PC-3 (cell line): ENCODE results near the gene CAPN12.

Experiments
- EZH2 ChIP-seq: fragments of 300-600 bp; sonication (generic); IDR thresholded peaks from one replicate; pipeline ENCODE4 v1.6.1; 2017; ENCODE audit warnings: antibody characterized with exemption, mild to moderate bottlenecking, low read length; ENCODE audit not compliant: unreplicated experiment
- EZH2phosphoT487 ChIP-seq: fragments of 300-600 bp; sonication (generic); IDR thresholded peaks from 2 replicates; pipeline ENCODE4 v1.6.1; 2018; ENCODE audit warnings: mild to moderate bottlenecking, antibody characterized with exemption, low read length, borderline replicate concordance
- TF ChIP-seq, protein P1 (sequence below): fragments of 300-600 bp; sonication (generic); conservative IDR thresholded peaks from 2 replicates; pipeline ENCODE4 v1.5.1; 2017; ENCODE audit warnings: antibody characterized with exemption, low read depth, mild to moderate bottlenecking, low read length

DNA sequence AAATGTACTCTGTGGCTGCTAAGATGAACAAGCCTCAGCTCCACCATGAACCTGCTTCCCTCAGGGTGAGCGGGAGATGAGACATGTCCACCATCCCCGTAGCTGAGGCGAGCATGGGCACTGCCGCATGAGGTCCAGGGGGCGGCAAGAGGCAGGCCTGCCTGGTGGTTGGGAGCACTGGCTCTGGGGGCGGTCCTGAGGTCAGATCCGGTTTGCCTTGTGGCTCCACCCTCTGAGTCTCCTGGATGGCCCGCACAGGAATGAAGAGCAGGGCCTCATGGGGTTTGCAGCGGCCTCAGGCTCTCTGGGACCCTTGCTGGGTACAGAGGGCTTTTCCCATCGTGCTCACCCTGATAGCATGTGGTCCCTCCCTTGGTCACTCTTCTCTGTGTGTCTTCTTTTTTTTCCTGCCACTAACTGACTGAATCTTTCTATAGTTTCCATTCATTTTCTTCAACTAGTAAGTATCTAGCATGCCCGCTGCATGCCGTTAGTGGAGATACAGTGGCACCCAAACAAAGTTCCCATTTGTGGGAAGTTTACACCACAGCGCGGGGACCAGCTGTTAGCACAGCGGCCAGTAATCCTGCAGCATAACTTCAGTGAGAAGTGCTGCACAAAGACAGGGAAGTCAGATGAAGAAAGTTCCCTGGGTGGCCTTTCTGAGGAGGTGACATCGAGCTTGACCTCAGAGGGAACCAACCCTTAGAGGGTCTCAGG, 37.3 kb downstream of the CAPN12 start:
- TF ChIP-seq EZH2 (no peak), EZH2phosphoT487 (no peak)
- TF ChIP-seq, protein P1, sequence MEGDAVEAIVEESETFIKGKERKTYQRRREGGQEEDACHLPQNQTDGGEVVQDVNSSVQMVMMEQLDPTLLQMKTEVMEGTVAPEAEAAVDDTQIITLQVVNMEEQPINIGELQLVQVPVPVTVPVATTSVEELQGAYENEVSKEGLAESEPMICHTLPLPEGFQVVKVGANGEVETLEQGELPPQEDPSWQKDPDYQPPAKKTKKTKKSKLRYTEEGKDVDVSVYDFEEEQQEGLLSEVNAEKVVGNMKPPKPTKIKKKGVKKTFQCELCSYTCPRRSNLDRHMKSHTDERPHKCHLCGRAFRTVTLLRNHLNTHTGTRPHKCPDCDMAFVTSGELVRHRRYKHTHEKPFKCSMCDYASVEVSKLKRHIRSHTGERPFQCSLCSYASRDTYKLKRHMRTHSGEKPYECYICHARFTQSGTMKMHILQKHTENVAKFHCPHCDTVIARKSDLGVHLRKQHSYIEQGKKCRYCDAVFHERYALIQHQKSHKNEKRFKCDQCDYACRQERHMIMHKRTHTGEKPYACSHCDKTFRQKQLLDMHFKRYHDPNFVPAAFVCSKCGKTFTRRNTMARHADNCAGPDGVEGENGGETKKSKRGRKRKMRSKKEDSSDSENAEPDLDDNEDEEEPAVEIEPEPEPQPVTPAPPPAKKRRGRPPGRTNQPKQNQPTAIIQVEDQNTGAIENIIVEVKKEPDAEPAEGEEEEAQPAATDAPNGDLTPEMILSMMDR = no peak
